GM19438 (cell line): Measurements from ENCODE around the gene UBE2E1.
"Not testable (repeated sequence)": the region's sequence is repeated elsewhere in the genome, so short reads cannot be mapped to it uniquely, and the experiment has no call there.

Experiments used
- ATAC-seq: cut with Tn5 transposase; IDR thresholded peaks from one replicate; pipeline ENCODE4 v1.9.1; 2021; ENCODE audit warnings: low read depth; ENCODE audit not compliant: unreplicated experiment

Gene UBE2E1

GRCh38 chr3:23837691-23838090 lies 31.9 kb downstream of the UBE2E1 start:
- no peak for ATAC-seq

- no peak for ATAC-seq
These were observed 34.8 kb downstream of the UBE2E1 start for GRCh38 chr3:23840521-23840920.

GRCh38 chr3:23843869-23844268 lies 38.1 kb downstream of the UBE2E1 start:
- no peak for ATAC-seq

GRCh38 chr3:23845326-23846216 lies 39.8 kb downstream of the UBE2E1 start:
- no peak for ATAC-seq

GRCh38 chr3:23849462-23849861 lies 43.7 kb downstream of the UBE2E1 start:
- not testable (repeated sequence) for ATAC-seq

GRCh38 chr3:23856286-23856685 lies 50.5 kb downstream of the UBE2E1 start:
- ATAC-seq: no peak

GRCh38 chr3:23859012-23859743 lies 53.4 kb downstream of the UBE2E1 start:
- ATAC-seq: no peak

GRCh38 chr3:23859839-23860382 lies 54.2 kb downstream of the UBE2E1 start:
- ATAC-seq: no peak

GRCh38 chr3:23861689-23862088 lies 55.9 kb downstream of the UBE2E1 start:
- no peak for ATAC-seq

- no peak for ATAC-seq
These were observed 57.3 kb downstream of the UBE2E1 start for GRCh38 chr3:23863060-23863459.

- ATAC-seq: no peak
These were observed 59.2 kb downstream of the UBE2E1 start for GRCh38 chr3:23864931-23865330.

GRCh38 chr3:23865595-23866396 lies 60.0 kb downstream of the UBE2E1 start:
- ATAC-seq: peak; percentile 80

GRCh38 chr3:23867400-23867799 lies 61.6 kb downstream of the UBE2E1 start:
- no peak for ATAC-seq

GRCh38 chr3:23867838-23868237 lies 62.1 kb downstream of the UBE2E1 start:
- ATAC-seq: no peak

- no peak for ATAC-seq
These were observed 64.4 kb downstream of the UBE2E1 start for GRCh38 chr3:23869977-23870662.

GRCh38 chr3:23870663-23871043 lies 64.9 kb downstream of the UBE2E1 start:
- not testable (repeated sequence) for ATAC-seq

GRCh38 chr3:23871361-23871760 lies 65.6 kb downstream of the UBE2E1 start:
- not testable (repeated sequence) for ATAC-seq

GRCh38 chr3:23872330-23872729 lies 66.6 kb downstream of the UBE2E1 start:
- ATAC-seq: no peak

- no peak for ATAC-seq
These were observed 68.2 kb downstream of the UBE2E1 start for GRCh38 chr3:23873941-23874340.
